Stimulated activated CD4-positive, alpha-beta T cell treated with anti-CD3 and anti-CD28 coated beads, Interleukin-15, amount 100 ng/mL, for 48 hours (primary cell): ENCODE measurements around the gene CDH3.

ENCODE experiments used
- DNase-seq, 2 donors: peaks; one replicate each; pipeline ENCODE4 v3.0.0-alpha.2; 2020; ENCODE audit warnings: low read depth in 2 of 2

CDH3 gene

DNA sequence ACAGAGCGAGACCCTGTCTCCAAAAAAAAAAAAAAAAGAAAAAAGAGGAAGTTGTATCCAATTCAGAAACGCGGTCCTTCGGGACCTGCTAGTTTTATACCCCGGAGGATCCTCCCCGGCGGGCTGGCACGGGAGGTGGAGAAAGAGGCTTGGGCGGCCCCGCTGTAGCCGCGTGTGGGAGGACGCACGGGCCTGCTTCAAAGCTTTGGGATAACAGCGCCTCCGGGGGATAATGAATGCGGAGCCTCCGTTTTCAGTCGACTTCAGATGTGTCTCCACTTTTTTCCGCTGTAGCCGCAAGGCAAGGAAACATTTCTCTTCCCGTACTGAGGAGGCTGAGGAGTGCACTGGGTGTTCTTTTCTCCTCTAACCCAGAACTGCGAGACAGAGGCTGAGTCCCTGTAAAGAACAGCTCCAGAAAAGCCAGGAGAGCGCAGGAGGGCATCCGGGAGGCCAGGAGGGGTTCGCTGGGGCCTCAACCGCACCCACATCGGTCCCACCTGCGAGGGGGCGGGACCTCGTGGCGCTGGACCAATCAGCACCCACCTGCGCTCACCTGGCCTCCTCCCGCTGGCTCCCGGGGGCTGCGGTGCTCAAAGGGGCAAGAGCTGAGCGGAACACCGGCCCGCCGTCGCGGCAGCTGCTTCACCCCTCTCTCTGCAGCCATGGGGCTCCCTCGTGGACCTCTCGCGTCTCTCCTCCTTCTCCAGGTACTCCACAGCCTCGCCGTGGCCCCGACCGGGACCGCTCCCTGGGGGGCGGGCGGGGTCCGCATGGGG, at the start of gene CDH3:
Gene CDH3, plus strand, starts transcription at position 596 of the 779 bp plus-strand sequence. Its CDS starts 70 bp downstream, at position 666.
- DNase-seq, result no peak

GRCh38 chr16:68596266-68596665, 48.8 kb upstream of the CDH3 start:
- DNase-seq, result no peak

DNA sequence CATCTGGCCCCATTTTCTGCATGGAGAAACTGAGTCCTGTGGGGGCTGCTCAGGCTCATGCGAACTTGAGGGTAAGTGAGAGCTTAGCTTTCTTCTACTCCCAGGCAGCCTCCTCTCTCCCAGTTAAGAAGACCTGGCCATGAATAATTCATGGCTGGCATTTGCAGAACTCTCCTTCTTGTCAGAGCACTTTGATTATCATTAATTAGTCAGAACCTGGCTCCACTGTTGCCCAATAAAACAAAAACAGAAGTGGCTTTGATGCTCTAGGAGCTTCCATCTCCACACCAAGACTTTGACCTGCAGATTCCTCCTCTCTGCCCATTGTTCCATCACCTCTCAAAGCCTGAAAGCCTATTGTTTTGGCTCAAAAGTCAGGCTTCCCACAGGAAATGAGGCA, 45.5 kb upstream of the CDH3 start:
- DNase-seq, result no peak

GRCh38 chr16:68605746-68606145, 39.4 kb upstream of the CDH3 start:
- no peak for DNase-seq

DNA sequence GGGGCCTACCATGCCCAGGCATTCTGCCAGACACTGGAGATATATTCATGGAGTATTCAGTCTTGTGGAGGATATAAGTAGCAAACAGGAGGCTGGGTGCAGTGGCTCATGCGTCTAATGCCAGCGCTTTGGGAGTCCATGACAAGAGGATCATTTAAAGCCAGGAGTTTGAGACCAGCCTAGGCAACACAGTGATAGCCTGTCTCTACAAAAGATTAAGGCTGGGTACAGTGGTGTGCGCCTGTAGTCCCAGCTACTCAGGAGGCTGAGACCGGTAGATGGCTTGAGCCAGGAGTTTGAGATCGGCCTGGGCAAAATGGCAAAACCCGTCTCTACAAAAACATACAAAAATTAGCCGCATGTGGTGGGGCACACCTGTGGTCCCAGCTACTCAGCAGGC, 37.7 kb upstream of the CDH3 start:
- DNase-seq, result no peak

GRCh38 chr16:68608330-68608729, 36.8 kb upstream of the CDH3 start:
- DNase-seq, result no peak

- no peak for DNase-seq
These were observed 32.1 kb upstream of the CDH3 start for GRCh38 chr16:68612996-68613395.

DNA sequence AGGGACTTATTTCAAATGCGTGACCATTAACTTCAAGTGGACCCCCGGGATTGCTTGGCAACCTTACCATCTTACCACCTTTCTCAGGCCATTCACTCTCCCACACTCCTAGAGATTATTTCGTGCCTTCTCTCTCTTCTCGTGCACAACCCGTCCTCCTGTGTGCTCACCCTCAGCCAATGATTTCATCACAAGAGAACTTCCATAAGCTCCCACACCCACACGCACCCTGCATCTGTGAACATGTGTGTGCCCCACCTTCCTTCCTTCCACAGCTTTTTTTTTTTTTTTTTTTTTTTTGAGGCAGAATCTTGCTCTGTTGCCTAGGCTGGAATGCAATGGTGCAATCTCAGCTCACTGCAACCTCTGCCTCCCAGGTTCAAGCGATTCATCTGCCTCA, 27.4 kb upstream of the CDH3 start:
- no peak for DNase-seq

DNA sequence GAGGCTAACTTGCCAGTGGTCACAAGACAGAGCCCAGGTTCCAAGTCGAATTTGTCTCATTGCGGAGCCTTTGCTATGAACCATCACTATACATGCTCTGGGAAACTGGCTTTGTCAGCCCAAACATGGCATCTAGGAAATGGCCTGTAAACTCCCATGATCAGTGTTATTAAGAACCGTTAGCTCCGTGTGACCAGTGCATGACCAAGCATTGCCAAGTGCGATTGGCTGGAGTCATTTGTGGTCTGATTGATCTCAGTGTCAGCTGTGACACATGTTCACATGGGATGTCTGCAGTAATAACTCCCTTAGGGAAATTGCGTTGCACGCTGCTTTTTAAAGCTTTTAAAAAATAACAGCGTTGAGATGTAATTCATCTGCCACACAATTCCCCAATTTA, 18.6 kb upstream of the CDH3 start:
- DNase-seq, result no peak

- no peak for DNase-seq
These were observed 17.1 kb upstream of the CDH3 start for GRCh38 chr16:68627951-68628425.

DNA sequence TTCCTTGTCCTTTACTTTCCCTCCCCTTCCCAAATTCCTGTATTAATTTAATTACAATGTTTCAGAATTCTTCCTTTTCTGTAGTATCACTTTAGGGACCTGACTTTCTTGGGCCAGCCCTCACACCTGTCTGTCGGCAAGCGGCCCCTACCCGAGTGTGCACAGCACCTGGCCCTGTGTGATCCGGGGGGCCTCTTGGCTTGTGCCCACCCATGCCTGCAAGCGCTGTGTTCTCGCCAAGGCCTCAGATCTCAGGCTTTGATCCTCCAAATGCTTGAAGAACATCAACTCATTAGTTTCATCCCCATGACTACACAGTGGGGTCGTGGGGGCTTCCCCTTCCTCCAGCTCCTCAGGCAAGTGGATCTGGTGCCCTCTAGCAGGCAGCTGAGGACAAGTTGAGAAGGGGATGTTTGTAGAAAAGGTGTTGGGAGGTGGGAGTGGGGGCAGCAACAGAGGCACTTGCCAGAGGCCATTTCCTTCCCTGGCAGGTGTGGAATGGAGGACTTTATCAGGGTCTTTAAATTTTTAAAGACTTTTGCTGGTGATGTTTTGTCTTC, 15.7 kb upstream of the CDH3 start:
- no peak for DNase-seq

DNA sequence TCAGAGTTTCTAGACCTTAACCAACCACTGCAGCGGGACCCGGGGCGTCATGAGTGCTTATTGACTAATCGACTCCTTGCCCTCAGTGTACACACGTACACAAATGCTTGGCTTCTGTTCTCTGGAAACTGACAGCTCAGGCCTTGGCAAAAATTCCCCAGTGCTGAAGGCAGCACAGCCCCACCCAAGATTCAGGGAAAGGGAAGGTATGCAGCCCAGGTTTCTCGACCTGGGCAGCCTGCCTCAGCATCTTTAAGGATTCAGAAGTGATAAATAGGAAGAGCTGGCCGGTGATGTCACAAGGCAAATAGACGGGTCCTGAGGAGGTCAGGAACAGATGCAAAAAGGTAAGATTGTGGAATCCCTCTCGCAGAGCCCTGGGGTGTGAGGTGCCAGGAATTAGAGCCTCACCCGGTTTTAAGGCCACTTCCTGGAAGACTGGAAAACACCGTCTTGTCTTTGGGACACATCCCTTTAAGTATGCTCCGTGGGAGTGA, 9.0 kb upstream of the CDH3 start:
- no peak for DNase-seq

GRCh38 chr16:68636818-68637217, 8.3 kb upstream of the CDH3 start:
- DNase-seq, result no peak

DNA sequence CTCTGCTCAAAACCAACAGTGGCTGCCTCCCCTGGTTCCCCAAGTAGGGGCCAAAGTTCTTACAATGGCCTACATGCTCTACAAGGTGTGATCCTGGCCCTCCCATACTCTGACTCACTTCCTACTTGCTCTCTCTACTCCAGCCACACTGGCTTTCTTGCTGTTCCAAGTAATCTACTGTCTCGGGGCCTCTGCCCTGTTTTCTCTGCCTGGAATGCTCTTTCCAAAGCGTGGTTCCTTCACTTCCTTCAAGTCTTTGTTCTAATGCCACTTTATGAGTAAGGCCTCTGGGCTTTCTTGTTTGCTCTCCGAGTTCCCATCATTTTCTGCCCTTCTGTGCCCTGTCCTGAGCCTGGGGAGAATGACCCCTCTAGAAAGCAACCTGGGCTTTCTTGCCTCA, 4.1 kb upstream of the CDH3 start:
- no peak for DNase-seq

GRCh38 chr16:68642047-68642435, 3.1 kb upstream of the CDH3 start:
- no peak for DNase-seq

DNA sequence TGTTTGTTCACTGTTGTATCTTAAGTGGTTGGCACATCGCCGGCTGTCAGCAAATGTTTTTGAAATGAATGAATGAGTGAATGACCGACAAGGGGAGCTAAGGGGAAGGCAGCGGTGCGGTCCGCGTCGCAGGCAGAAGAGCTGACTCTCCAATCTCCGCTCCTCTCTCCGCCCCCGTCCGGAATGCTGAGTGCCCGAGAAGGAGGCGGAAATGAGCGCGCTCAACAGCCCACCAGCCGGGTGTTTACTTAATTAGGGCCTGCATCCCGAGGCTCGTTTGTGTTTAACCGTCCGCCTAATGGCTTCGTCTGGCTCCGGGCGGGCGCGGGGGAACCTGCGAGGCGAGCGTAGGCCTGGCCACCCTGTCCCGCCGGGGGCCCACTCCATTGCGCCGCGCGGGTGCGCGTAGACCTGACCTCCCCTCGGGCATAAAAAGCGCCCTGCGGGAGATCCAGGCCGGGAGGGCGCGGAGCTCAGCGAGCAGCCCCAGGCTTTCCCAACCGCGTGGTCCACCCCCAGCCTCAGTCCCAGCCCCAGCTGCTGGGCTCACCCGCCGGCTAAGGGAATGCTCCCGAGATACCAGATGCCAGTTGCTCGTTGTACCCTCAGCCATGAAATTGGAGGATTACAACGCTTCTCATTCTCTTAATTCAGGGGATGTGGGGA, 2.5 kb upstream of the CDH3 start:
- no peak for DNase-seq

DNA sequence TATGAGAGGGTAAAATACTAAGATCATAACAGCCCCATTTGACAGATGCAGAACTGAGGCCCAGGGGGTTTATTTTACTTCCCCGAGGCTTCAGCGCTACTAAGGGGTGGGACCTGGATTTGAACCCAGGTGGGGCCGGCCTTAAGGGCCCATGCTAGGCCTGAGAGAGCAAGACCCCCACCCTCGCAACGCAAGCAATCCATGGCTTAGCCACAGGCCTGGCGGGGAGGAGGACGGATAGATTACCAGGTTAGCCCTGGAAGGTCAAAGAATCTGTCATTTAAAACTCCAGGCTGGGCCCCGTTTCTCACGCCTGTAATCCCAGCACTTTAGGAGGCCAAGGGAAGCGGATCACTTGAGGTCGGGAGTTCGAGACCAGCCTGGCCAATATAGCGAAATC, 1.9 kb upstream of the CDH3 start:
- DNase-seq, result no peak

GRCh38 chr16:68643847-68644246, 1.3 kb upstream of the CDH3 start:
- no peak for DNase-seq

- DNase-seq, result no peak
These were observed 814 bp upstream of the CDH3 start for GRCh38 chr16:68644296-68644695.

DNA sequence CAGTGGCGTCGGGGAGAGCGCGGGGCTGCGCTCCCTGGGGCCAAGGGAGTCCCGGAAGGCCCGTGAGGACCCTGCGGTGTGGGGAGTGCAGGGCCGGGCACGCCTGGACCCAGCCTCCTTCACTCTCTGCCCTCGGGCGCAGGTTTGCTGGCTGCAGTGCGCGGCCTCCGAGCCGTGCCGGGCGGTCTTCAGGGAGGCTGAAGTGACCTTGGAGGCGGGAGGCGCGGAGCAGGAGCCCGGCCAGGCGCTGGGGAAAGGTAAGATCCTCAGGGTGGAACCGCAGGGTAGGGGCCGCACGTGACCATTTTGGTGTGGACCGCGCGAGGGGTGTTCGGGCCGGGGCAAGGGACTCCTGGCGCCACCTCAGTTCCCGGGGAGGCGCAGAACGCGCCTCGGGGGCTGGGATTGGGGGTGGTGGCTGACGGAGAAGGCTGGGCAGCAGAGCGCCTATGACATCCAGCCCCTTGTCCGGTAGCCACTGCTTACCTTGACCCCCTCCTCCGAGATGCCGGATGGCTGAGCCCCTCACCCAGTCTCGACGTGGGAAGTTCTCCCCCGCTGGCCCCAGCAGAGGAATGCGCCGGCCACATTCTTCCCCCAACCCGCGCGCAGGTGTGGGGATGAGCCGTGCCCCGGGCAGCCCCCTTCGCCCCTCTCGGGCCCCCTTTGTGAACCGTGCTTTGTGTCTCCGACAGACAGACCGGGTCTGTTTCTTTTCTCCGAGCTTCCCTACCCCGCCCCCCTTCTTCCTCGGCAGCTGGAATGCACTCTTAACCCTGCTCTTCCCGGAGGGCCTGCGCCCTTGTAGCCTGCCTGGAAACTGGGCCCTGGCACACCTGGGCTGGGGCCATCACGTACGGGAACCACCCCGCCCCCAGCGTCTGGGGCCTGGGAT, 631 bp downstream of the CDH3 start:
- no peak for DNase-seq

- DNase-seq, result no peak
These were observed 2.0 kb downstream of the CDH3 start for GRCh38 chr16:68646953-68647659.
